Heart left ventricle (tissue), 16 donors: ENCODE data around the gene LRIT1. TPM values are rescaled to one million over a fixed set of nuclear protein-coding genes. Genes with fewer than 3 reads are reported as not detected.

Experiments used
- ATAC-seq, 4 donors: fragments of 200-7000 bp; cut with Tn5 transposase; one replicate each; pipeline ENCODE4 v1.9.1; 2020 to 2022; ENCODE audit warnings: moderate library complexity in 4 of 4, mild to moderate bottlenecking in 3 of 4, moderate number of reproducible peaks in 1 of 4
- DNase-seq, 5 donors: peaks; one replicate each; pipeline ENCODE4 v3.0.0-alpha.2; 2020
- H3K27ac ChIP-seq, 12 donors: fragments of 200-600 bp; sonication (generic) in 4 of 12; one replicate each; pipeline versions ENCODE4 v1.5.0 to v1.8.0; 2016 to 2022; ENCODE audit warnings: mild to moderate bottlenecking in 2 of 12
- H3K27me3 ChIP-seq, 9 donors: fragments of 200-600 bp; sonication (generic) in 2 of 9; one replicate each; pipeline versions ENCODE4 v1.5.1 to v1.8.0; 2016 to 2022; ENCODE audit warnings: mild to moderate bottlenecking in 3 of 9
- H3K36me3 ChIP-seq, 9 donors: fragments of 200-600 bp; sonication (generic) in 2 of 9; one replicate each; pipeline versions ENCODE4 v1.5.0 to v1.8.0; 2018 to 2022; ENCODE audit warnings: mild to moderate bottlenecking in 2 of 9
- H3K4me1 ChIP-seq, 12 donors: fragments of 200-600 bp; sonication (generic) in 4 of 12; one replicate each; pipeline versions ENCODE4 v1.5.0 to v1.8.0; 2016 to 2022; ENCODE audit warnings: mild to moderate bottlenecking in 3 of 12
- H3K4me3 ChIP-seq, 12 donors: fragments of 200-600 bp; sonication (generic) in 4 of 12; one replicate each; pipeline versions ENCODE4 v1.5.0 to v1.8.0; 2017 to 2022; ENCODE audit warnings: mild to moderate bottlenecking in 9 of 12, moderate library complexity in 4 of 12
- H3K9me3 ChIP-seq, 12 donors: fragments of 200-600 bp; sonication (generic) in 4 of 12; one replicate each; pipeline versions ENCODE4 v1.5.0 to v1.8.0; 2016 to 2022; ENCODE audit warnings: mild to moderate bottlenecking in 1 of 12
- CTCF ChIP-seq, 12 donors: fragments of 200-600 bp; sonication (generic) in 4 of 12; IDR thresholded peaks; one replicate each; pipeline versions ENCODE4 v1.5.0 to v1.8.0; 2018 to 2022; ENCODE audit warnings: antibody characterized with exemption in 12 of 12, mild to moderate bottlenecking in 5 of 12
- POLR2A ChIP-seq, 2 donors: fragments of 450-650 bp; IDR thresholded peaks; one replicate each; pipeline ENCODE4 v1.6.1; 2017; ENCODE audit warnings: antibody characterized with exemption in 2 of 2, mild to moderate bottlenecking in 2 of 2, moderate library complexity in 2 of 2
- WGBS, 4 donors: extraction: QIAGEN DNeasy Blood & Tissue Kit in 2 of 4; methylation state at CpG; one replicate each; pipeline versions ENCODE4 v1.1.5 to v1.1.7; 2013 to 2018; 5-methylcytosine and 5-hydroxymethylcytosine counted together
- intact Hi-C, 10 donors: fragments of 100-400 bp; cut with DNase I; formaldehyde crosslinking; loops; one replicate each; pipeline versions ENCODE4 v1.11.1 to v1.14.2; 2022
- polyA plus RNA-seq, 2 donors: library from polyadenylated mRNA; stranded (reverse); fragments of 200-250 nt; gene quantifications; one replicate each; pipeline ENCODE4 v1.2.3, GENCODE V29; 2013
- total RNA-seq, 9 donors: library from RNA; depleted of rRNA in 2 of 9; stranded (reverse); fragments of >200 nt in 2 of 9; fragmentation: NEBNext Ultra II Directional in 3 of 9; extraction: Animal tissue kit (Norgen Biotek cat#: 25700) in 3 of 9; gene quantifications; one replicate each; pipeline versions ENCODE4 v1.1.0 to v1.2.4, GENCODE V29; 2016 to 2023
- donor health status: ischemic (EF 13 %, LVEDD 7.1; RV severe dilation, severe dysfunction).
- donor health status: healthy with polysubstance abuse.
- donor health status: DM: no; HTN: yes; CAD: no.
- donor health status: DM: no; HTN: no; CAD: no.
- donor health status: ischemic (EF 25% LVEDD 6.9; RV normal size, moderate dysfunction).
- donor health status: ischemic (EF 25% LVEDD 5.7; RV mildly dilated, moderate dysfunction).
- donor health status: healthy.
- donor health status: DM: yes; HTN: yes; CAD: no.
- donor health status: ischemic (EF 35%, LVEDD 5.7; RV mildly dilated, moderate dysfunction).
- donor health status: nonischemic (EF 11% LVEDD 7.7; RV severe dilation, severe dysfunction).
- donor health status: DM: yes; HTN: yes; CAD: no.
- donor health status: PGD.
- donor health status: ischemic (EF 29% LVEDD 5.4; RV normal size, mild dysfunction).
- donor health status: nonischemic (EF 23%, LVEDD 6.1; RV moderate dilation, normal function).

Gene LRIT1
- total and polyA plus RNA-seq, 11 donors, result not detected

- 46 to 58% (median 56%) methylated on average over 10 of the region's 10 CpGs for WGBS, 4 donors
- Histone ChIP-seq H3K27me3 (peaks cover 0 to 27% (median 3%) of the 10 kb centered on the region in 9 donors), H3K4me3 (no peak overlapping the region), H3K36me3 (no peaks in the 10 kb centered on the region), H3K27ac (no peak overlapping the region), H3K4me1 (peaks cover 0 to 8% (median 0%) of the 10 kb centered on the region in 12 donors), H3K9me3 (peaks cover 0 to 6% (median 0%) of the 10 kb centered on the region in 12 donors)
- no peak for DNase-seq
- TF ChIP-seq CTCF (IDR thresholded peaks at IDR 0.05) (no peak), POLR2A (IDR thresholded peaks at IDR 0.05) (no peak)
- ATAC-seq, result no peak
- intact Hi-C loops, result no loop called here
These were observed 13.5 kb upstream of the LRIT1 start for GRCh38 chr10:84254552-84255478.

DNA sequence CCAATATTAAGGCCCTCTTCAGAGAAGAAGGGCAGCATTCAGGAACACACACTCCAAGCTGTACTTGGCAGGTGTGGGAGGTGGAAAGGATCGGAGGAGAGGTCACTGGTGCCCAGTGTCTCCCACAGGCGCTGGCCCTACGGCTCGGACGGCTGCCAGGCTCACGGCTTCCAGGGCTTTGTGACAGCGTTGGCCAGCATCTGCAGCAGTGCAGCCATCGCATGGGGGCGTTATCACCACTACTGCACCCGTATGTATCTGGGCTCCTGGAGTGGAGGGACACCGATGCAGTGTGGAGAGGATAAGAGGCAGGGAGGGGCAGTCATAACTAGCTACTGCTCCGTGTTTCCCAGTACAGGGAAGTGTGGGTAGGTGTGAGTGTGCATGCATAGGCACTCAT, 7.4 kb upstream of the LRIT1 start:
- peaks cover 0 to 5% (median 0%) of the 10 kb centered on the region in 9 donors for H3K27me3 ChIP-seq
- WGBS, 4 donors, result 65 to 82% (median 67%) methylated on average over 12 of the region's 12 CpGs
- no peaks in the 10 kb centered on the region for H3K4me1 ChIP-seq
- no peak for DNase-seq
- intact Hi-C loops, result no loop called here
- no peak for ATAC-seq
- H3K36me3 ChIP-seq, result no peaks in the 10 kb centered on the region
- H3K9me3 ChIP-seq, result peaks cover 0 to 6% (median 0%) of the 10 kb centered on the region in 12 donors
- no peak overlapping the region for H3K27ac ChIP-seq
- TF ChIP-seq CTCF (IDR thresholded peaks at IDR 0.05) (no peak), POLR2A (IDR thresholded peaks at IDR 0.05) (no peak)
- H3K4me3 ChIP-seq, result no peak overlapping the region

DNA sequence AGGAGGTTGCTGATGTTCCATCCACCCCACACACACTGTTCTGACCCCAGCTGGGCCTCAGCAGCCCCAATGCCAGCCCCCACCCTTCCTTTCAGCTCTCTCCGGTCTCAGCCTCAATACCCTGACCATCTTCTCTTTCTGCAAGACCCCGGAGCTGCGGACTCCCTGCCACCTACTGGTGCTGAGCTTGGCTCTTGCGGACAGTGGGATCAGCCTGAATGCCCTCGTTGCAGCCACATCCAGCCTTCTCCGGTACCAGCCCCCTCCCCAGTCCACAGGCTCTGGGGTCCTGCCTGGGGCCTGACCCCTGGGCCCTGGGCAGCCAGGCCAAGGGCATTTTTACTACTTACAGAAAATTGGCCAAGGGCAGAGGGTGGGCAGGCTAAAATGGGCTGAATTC, 6.2 kb upstream of the LRIT1 start:
- TF ChIP-seq CTCF (IDR thresholded peaks at IDR 0.05), result no peak
- no peaks in the 10 kb centered on the region for H3K4me1 ChIP-seq
- H3K9me3 ChIP-seq, result peaks cover 0 to 6% (median 0%) of the 10 kb centered on the region in 12 donors
- 75 to 84% (median 82%) methylated on average over 6 of the region's 6 CpGs for WGBS, 4 donors
- DNase-seq (no peak), ATAC-seq (no peak)
- H3K27me3 ChIP-seq, result peaks cover 0 to 5% (median 0%) of the 10 kb centered on the region in 9 donors
- no peak overlapping the region for H3K27ac ChIP-seq
- intact Hi-C loops, result no loop called here
- no peak overlapping the region for H3K4me3 ChIP-seq
- no peaks in the 10 kb centered on the region for H3K36me3 ChIP-seq

DNA sequence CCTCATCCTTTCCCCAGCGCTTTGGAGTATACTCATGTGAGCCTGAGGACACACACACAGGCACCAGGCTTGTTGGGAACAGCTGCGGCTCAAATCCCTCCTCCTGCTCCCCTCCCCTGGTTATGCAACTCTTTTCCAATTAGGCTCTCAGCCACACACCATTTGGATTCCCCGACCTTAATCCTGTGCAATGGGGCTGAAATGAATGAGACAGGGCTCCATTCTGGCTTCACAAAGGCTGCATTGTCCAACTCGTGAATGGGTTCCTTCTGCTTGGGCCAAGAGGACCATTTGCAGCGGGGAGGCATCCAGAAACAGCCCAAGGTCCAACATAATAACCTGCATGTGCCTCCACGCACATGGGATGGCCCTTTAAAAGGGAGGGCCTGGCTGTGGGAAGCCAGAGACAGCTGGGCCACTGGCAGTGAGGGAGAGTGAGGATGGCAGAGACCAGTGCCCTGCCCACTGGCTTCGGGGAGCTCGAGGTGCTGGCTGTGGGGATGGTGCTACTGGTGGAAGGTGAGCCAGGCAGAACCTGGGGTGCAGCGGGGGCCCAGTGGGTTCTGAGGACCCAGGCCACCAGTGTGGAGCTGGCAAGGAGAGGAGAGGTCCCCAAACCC, 3.4 kb upstream of the LRIT1 start, which contains the start of gene RGR:
TSS of gene RGR (plus strand) at position 403 of the 620 bp plus-strand sequence. CDS start at position 441, 38 bp downstream.
- 58 to 79% (median 60%) methylated on average over 7 to 9 of the region's 9 CpGs for WGBS, 4 donors
- TF ChIP-seq CTCF (IDR thresholded peaks at IDR 0.05) (no peak), POLR2A (IDR thresholded peaks at IDR 0.05) (no peak)
- H3K27ac ChIP-seq, result peak within 1 kb of the TSS in 7 of 12 donors; percentile 19 to 71 (median 31)
- H3K4me3 ChIP-seq, result peak within 1 kb of the TSS in 2 of 12 donors; percentile 9 to 24
- no peaks in the 10 kb centered on the region for H3K4me1 ChIP-seq
- intact Hi-C loops, result no loop called here
- DNase-seq, result peak in 4 of 5 donors; percentile 49 to 75 (median 50)
- H3K27me3 ChIP-seq, result peaks cover 0 to 5% (median 0%) of the 10 kb centered on the region in 9 donors
- peak; percentile 58 to 92 (median 89) for ATAC-seq
- H3K9me3 ChIP-seq, result no peaks in the 10 kb centered on the region
- no peaks in the 10 kb centered on the region for H3K36me3 ChIP-seq
